ENCODE data around the gene RAB6B. TPM values are rescaled to one million over a fixed set of nuclear protein-coding genes. Genes with fewer than 3 reads are reported as not detected.

RAB6B gene
- total RNA-seq, 1 donor from 2014 or later, result 11.0 TPM

DNA sequence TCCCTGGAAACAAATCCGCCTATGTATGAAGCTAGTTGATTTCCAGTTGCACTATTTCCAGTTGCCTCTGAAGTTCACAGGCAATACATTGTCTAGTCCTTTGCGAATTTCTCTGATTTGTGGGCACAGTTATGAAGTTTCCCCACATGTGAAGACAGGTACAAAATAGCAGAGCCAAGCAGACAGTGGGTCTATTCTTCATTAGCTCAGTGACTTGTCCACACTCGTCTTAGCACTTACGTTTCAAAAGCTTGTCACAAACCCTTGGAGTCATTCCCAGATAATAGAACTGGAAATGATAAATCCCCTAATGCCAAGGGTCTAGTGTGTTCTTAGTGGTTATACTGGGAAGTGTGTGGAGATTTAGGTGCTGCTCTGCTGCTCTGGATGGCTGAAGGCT, 75.6 kb downstream of the RAB6B start:
- H3K9me3 Mint-ChIP-seq, result no peaks in the 10 kb centered on the region
- TF ChIP-seq, protein P1, sequence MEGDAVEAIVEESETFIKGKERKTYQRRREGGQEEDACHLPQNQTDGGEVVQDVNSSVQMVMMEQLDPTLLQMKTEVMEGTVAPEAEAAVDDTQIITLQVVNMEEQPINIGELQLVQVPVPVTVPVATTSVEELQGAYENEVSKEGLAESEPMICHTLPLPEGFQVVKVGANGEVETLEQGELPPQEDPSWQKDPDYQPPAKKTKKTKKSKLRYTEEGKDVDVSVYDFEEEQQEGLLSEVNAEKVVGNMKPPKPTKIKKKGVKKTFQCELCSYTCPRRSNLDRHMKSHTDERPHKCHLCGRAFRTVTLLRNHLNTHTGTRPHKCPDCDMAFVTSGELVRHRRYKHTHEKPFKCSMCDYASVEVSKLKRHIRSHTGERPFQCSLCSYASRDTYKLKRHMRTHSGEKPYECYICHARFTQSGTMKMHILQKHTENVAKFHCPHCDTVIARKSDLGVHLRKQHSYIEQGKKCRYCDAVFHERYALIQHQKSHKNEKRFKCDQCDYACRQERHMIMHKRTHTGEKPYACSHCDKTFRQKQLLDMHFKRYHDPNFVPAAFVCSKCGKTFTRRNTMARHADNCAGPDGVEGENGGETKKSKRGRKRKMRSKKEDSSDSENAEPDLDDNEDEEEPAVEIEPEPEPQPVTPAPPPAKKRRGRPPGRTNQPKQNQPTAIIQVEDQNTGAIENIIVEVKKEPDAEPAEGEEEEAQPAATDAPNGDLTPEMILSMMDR (IDR thresholded peaks at IDR 0.05; ENCODE audit: unreplicated experiment), result no peak
- H3K27me3 Mint-ChIP-seq (ENCODE audit: low read depth), result no peaks in the 10 kb centered on the region
- H3K36me3 Mint-ChIP-seq, result peaks cover 43% of the 10 kb centered on the region
- no peak for DNase-seq (ENCODE audit: low spot score in 2 of 2, unreplicated experiment in 2 of 2)
- H3K27ac Mint-ChIP-seq, result no peak overlapping the region
- peaks cover 5% of the 10 kb centered on the region for H3K4me1 Mint-ChIP-seq
- no peak overlapping the region for H3K4me3 Mint-ChIP-seq

DNA sequence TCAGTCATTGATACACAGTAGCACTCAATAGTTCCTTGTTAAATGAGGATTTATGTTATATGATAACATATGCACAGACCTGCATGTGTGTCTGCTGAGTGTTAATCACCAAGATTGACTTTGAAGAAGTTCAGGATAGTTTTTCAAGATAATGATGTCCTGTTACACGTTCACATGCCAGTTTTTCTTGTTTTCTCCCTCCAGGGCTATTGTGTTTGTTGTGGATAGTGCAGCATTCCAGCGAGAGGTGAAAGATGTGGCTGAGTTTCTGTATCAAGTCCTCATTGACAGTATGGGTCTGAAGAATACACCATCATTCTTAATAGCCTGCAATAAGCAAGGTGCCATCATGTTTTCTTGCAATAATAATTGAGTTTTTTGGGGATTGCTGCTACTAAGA, 80.3 kb downstream of the RAB6B start:
- no peaks in the 10 kb centered on the region for H3K27me3 Mint-ChIP-seq (ENCODE audit: low read depth)
- H3K27ac Mint-ChIP-seq, result no peak overlapping the region
- TF ChIP-seq, protein P1 (IDR thresholded peaks at IDR 0.05; ENCODE audit: unreplicated experiment), result no peak
- peaks cover 28% of the 10 kb centered on the region for H3K36me3 Mint-ChIP-seq
- H3K9me3 Mint-ChIP-seq, result no peaks in the 10 kb centered on the region
- no peak overlapping the region for H3K4me3 Mint-ChIP-seq
- H3K4me1 Mint-ChIP-seq, result peaks cover 10% of the 10 kb centered on the region
- DNase-seq (ENCODE audit: low spot score in 2 of 2, unreplicated experiment in 2 of 2), result no peak

DNA sequence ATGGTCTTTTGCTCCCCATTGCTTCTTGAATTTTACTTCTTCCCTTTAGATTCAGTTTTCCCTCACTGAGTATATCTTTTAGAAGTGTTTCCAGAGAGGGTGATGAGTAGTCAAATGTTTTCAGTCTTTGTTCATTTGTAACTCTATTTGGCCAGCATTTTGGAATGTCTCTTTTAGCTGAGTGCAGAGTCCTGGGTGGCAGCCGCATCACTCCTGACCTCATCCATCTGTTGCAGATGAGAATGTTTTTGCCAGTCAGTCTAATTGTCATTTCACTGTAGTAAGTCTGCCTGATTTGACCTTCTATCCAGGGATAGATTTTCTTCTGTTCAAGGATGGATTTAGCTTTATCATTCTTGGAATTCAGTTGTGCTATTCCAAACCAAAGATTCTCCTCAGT, 82.8 kb downstream of the RAB6B start:
- DNase-seq (ENCODE audit: low spot score in 2 of 2, unreplicated experiment in 2 of 2), result no peak
- Mint-ChIP-seq H3K27me3 (ENCODE audit: low read depth) (no peaks in the 10 kb centered on the region), H3K9me3 (no peaks in the 10 kb centered on the region), H3K4me3 (no peak overlapping the region), H3K4me1 (peaks cover 10% of the 10 kb centered on the region), H3K27ac (no peak overlapping the region), H3K36me3 (peaks cover 25% of the 10 kb centered on the region)
- TF ChIP-seq, protein P1 (IDR thresholded peaks at IDR 0.05; ENCODE audit: unreplicated experiment), result no peak

DNA sequence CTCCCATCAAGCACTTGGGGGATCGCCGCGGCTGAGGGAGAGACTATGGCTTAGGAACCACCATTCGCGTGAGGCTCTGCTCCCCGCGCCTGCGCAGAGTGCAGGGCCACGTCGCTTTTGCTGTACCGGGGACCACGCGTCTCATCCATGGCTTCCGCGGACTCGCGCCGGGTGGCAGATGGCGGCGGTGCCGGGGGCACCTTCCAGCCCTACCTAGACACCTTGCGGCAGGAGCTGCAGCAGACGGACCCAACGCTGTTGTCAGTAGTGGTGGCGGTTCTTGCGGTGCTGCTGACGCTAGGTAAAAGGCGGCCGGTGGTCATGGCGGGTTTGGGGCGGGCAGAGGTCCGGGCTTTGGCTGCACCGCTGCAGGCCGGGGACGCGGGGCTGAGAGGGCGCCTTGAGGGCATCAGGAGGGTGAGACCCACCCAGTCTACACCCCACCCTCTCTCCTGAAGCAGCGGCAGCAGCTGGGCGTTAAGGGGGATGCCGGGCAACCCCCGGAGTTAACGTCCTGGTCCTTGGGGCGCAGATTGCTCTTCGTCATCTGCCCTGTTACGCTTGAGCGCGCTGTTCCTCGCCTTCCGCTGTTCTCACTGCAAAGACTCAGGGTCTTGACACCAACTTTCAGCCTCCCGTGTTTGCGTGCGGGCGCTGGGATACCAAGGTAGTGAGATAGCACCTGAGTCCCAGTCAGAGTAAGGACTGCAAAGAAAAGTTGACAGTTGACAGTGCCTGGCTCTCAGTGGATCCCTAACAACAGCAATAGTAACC, 89.8 kb downstream of the RAB6B start, which contains the start of gene SRPRB:
Gene SRPRB (plus strand): TSS at position 114 of the 774 bp plus-strand sequence. CDS start 34 bp downstream, at position 148.
- TF ChIP-seq, protein P1 (IDR thresholded peaks at IDR 0.05; ENCODE audit: unreplicated experiment), result no peak
- no peaks in the 10 kb centered on the region for H3K9me3 Mint-ChIP-seq
- H3K27ac Mint-ChIP-seq, result peak within 1 kb of the TSS; percentile 85
- peaks cover 14% of the 10 kb centered on the region for H3K4me1 Mint-ChIP-seq
- peak; percentile 82 to 94 for DNase-seq (ENCODE audit: low spot score in 2 of 2, unreplicated experiment in 2 of 2)
- H3K27me3 Mint-ChIP-seq (ENCODE audit: low read depth), result peaks cover 20% of the 10 kb centered on the region
- peaks cover 9% of the 10 kb centered on the region for H3K36me3 Mint-ChIP-seq
- peak within 1 kb of the TSS; percentile 91 for H3K4me3 Mint-ChIP-seq

DNA sequence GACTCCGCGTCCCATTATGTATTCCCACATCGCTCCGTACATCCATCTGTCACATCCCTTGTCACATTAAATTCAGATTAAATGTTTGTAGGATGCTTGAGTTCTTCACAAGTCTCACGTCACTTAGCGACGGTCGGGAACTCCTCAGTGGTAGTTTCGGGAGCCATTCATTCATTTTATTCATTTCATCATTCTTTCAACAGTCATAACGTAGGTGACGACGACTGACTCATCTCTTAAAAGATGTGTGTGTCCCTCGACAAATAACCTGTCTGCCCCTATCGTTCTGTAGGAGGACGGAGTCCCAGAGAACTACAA, 90.3 kb downstream of the RAB6B start:
- TF ChIP-seq, protein P1 (IDR thresholded peaks at IDR 0.05; ENCODE audit: unreplicated experiment), result no peak
- H3K4me1 Mint-ChIP-seq, result peaks cover 14% of the 10 kb centered on the region
- H3K4me3 Mint-ChIP-seq, result peak overlapping the region; percentile 91
- H3K27me3 Mint-ChIP-seq (ENCODE audit: low read depth), result peaks cover 24% of the 10 kb centered on the region
- H3K36me3 Mint-ChIP-seq, result peaks cover 6% of the 10 kb centered on the region
- no peak for DNase-seq (ENCODE audit: low spot score in 2 of 2, unreplicated experiment in 2 of 2)
- peak overlapping the region; percentile 85 for H3K27ac Mint-ChIP-seq
- no peaks in the 10 kb centered on the region for H3K9me3 Mint-ChIP-seq
